Small intestine (tissue), 7 donors: ENCODE results near the gene TMCC1. TPM values are rescaled to one million over a fixed set of nuclear protein-coding genes. Genes with fewer than 3 reads are reported as not detected.
"Not testable (repeated sequence)": the region's sequence is repeated elsewhere in the genome, so short reads cannot be mapped to it uniquely, and the experiment has no call there.

Source experiments
- DNase-seq, 2 donors: peaks; one replicate each; pipeline versions ENCODE4 v3.0.0 to v3.0.0-alpha.2; 2013
- FAIRE-seq: peaks from 2 replicates; lab custom pipeline; 2012; peaks lifted over from hg19 to GRCh38; lab: Jason Lieb, UNC
- H3K27ac ChIP-seq, 3 donors: one replicate each; pipeline ENCODE4 v1.5.1; 2013; ENCODE audit warnings: low read length in 2 of 3, mild to moderate bottlenecking in 2 of 3, control low read depth in 1 of 3, inconsistent platforms in 1 of 3, low read depth in 1 of 3, moderate library complexity in 1 of 3
- H3K27me3 ChIP-seq, 3 donors: one replicate each; pipeline ENCODE4 v1.6.1; 2013; ENCODE audit warnings: low read length in 3 of 3, inconsistent platforms in 1 of 3; ENCODE audit not compliant: control insufficient read depth in 3 of 3, insufficient read depth in 3 of 3
- H3K36me3 ChIP-seq, 3 donors: one replicate each; pipeline ENCODE4 v1.6.1; 2013; ENCODE audit warnings: low read length in 3 of 3, inconsistent platforms in 1 of 3, low read depth in 1 of 3, mild to moderate bottlenecking in 1 of 3, moderate library complexity in 1 of 3; ENCODE audit not compliant: control insufficient read depth in 3 of 3, insufficient read depth in 2 of 3
- H3K4me1 ChIP-seq, 3 donors: one replicate each; pipeline ENCODE4 v1.6.1; 2013; ENCODE audit warnings: low read length in 2 of 3, inconsistent platforms in 1 of 3, low read depth in 1 of 3, mild to moderate bottlenecking in 1 of 3, moderate library complexity in 1 of 3; ENCODE audit not compliant: control insufficient read depth in 3 of 3, insufficient read depth in 2 of 3
- H3K4me3 ChIP-seq, 3 donors: one replicate each; pipeline ENCODE4 v1.5.1; 2013; ENCODE audit warnings: low read length in 3 of 3, control low read depth in 1 of 3, inconsistent platforms in 1 of 3, low read depth in 1 of 3, mild to moderate bottlenecking in 1 of 3, moderate library complexity in 1 of 3
- H3K9me3 ChIP-seq, 2 donors: one replicate each; pipeline ENCODE4 v1.6.1; 2013; ENCODE audit warnings: low read depth in 1 of 2, low read length in 1 of 2; ENCODE audit not compliant: control insufficient read depth in 2 of 2, insufficient read depth in 1 of 2
- WGBS, 3 donors: extraction: QIAGEN DNeasy Blood & Tissue Kit; methylation state at CpG; one replicate each; pipeline ENCODE4 v1.1.7; 2013; 5-methylcytosine and 5-hydroxymethylcytosine counted together
- polyA plus RNA-seq, 4 donors: library from polyadenylated mRNA; stranded (reverse) in 3 of 4; unstranded in 1 of 4; fragments of 200-250 nt in 3 of 4; fragments of 120-200 nt in 1 of 4; gene quantifications; one replicate each; pipeline versions ENCODE4 v1.2.1 to v1.2.3, GENCODE V29; 2013
- donor health status: healthy with polysubstance abuse.
- donor health status: control.
- donor health status: control.
- donor health status: Bipolar disorder and iron deficiency.
- donor health status: healthy.

Gene TMCC1
- polyA plus RNA-seq, 4 donors = 5.4 to 16.4 (median 7.6) TPM

- Histone ChIP-seq H3K36me3 (no peaks in the 10 kb centered on the region), H3K27me3 (no peaks in the 10 kb centered on the region), H3K4me1 (no peaks in the 10 kb centered on the region), H3K27ac (no peak overlapping the region), H3K4me3 (no peak overlapping the region), H3K9me3 (peaks cover 5 to 36% of the 10 kb centered on the region in 2 donors)
- DNase-seq (no peak), FAIRE-seq (no peak)
- WGBS, 3 donors = 69 to 75% (median 70%) methylated on average over 3 of the region's 3 CpGs
These were observed 20.1 kb upstream of the TMCC1 start for GRCh38 chr3:129913618-129914017.

GRCh38 chr3:129911261-129911861 lies 17.9 kb upstream of the TMCC1 start:
- FAIRE-seq (peak; percentile 5), DNase-seq (no peak)
- Histone ChIP-seq H3K27ac (no peak overlapping the region), H3K27me3 (no peaks in the 10 kb centered on the region), H3K36me3 (no peaks in the 10 kb centered on the region), H3K4me1 (no peaks in the 10 kb centered on the region), H3K9me3 (peaks cover 0 to 32% of the 10 kb centered on the region in 2 donors), H3K4me3 (no peak overlapping the region)

- not testable (repeated sequence) for H3K4me3 ChIP-seq, FAIRE-seq, DNase-seq, H3K36me3 ChIP-seq, H3K4me1 ChIP-seq, H3K27ac ChIP-seq, H3K27me3 ChIP-seq
- H3K9me3 ChIP-seq = peaks cover 1 to 29% of the 10 kb centered on the region in 2 donors
- WGBS, 3 donors = 88 to 99% (median 95%) methylated on average over 4 of the region's 4 CpGs
These were observed 15.7 kb upstream of the TMCC1 start for GRCh38 chr3:129909235-129909634.

- FAIRE-seq = no peak
These were observed 14.9 kb upstream of the TMCC1 start for GRCh38 chr3:129908417-129908816.

GRCh38 chr3:129901272-129901671 lies 7.8 kb upstream of the TMCC1 start:
- 89 to 94% (median 92%) methylated on average over 4 of the region's 4 CpGs for WGBS, 3 donors
- H3K27me3 ChIP-seq, H3K36me3 ChIP-seq, H3K4me3 ChIP-seq, DNase-seq, H3K4me1 ChIP-seq, FAIRE-seq, H3K27ac ChIP-seq: not testable (repeated sequence)
- peaks cover 1 to 20% of the 10 kb centered on the region in 2 donors for H3K9me3 ChIP-seq

More at GRCh38 chr3:129908417-129908816, 14.9 kb upstream of the TMCC1 start:
- Histone ChIP-seq H3K9me3 (peaks cover 1 to 29% of the 10 kb centered on the region in 2 donors), H3K27ac (no peak overlapping the region), H3K27me3 (no peaks in the 10 kb centered on the region), H3K4me1 (no peaks in the 10 kb centered on the region), H3K36me3 (no peaks in the 10 kb centered on the region), H3K4me3 (no peak overlapping the region)
- DNase-seq = peak in 1 of 2 donors; percentile 8
- 70 to 95% (median 78%) methylated on average over 1 of the region's 1 CpG for WGBS, 3 donors

- FAIRE-seq = no peak
- 73 to 86% (median 77%) methylated on average over 3 of the region's 3 CpGs for WGBS, 3 donors
These were observed 3.5 kb upstream of the TMCC1 start for GRCh38 chr3:129897026-129897425.

GRCh38 chr3:129892857-129893580 lies 492 bp downstream of the TMCC1 start:
- no peaks in the 10 kb centered on the region for H3K27me3 ChIP-seq
- H3K4me3 ChIP-seq = peak overlapping the region; percentile 63 to 92 (median 83)
- WGBS, 3 donors = 0 to 1% (median 1%) methylated on average over 27 to 62 of the region's 62 CpGs
- no peaks in the 10 kb centered on the region for H3K9me3 ChIP-seq
- H3K27ac ChIP-seq = peak overlapping the region; percentile 61 to 97 (median 90)
- FAIRE-seq = no peak
- DNase-seq = peak; percentile 31 to 84
- peaks cover 2 to 16% (median 9%) of the 10 kb centered on the region in 3 donors for H3K4me1 ChIP-seq
- peaks cover 0 to 4% (median 2%) of the 10 kb centered on the region in 3 donors for H3K36me3 ChIP-seq

More at GRCh38 chr3:129897026-129897425, 3.5 kb upstream of the TMCC1 start:
- Histone ChIP-seq H3K27me3 (no peaks in the 10 kb centered on the region), H3K36me3 (no peaks in the 10 kb centered on the region), H3K9me3 (peaks cover 0 to 9% of the 10 kb centered on the region in 2 donors), H3K4me3 (no peak overlapping the region), H3K27ac (no peak overlapping the region), H3K4me1 (peaks cover 0 to 2% (median 0%) of the 10 kb centered on the region in 3 donors)
- no peak for DNase-seq

- FAIRE-seq = no peak
- 7 to 11% (median 9%) methylated on average over 13 of the region's 13 CpGs for WGBS, 3 donors
- peaks cover 2 to 16% (median 9%) of the 10 kb centered on the region in 3 donors for H3K4me1 ChIP-seq
These were observed 1.0 kb downstream of the TMCC1 start for GRCh38 chr3:129892486-129892856.

More at GRCh38 chr3:129892486-129892856, 1.0 kb downstream of the TMCC1 start:
- Histone ChIP-seq H3K36me3 (peaks cover 0 to 4% (median 2%) of the 10 kb centered on the region in 3 donors), H3K27me3 (no peaks in the 10 kb centered on the region), H3K9me3 (no peaks in the 10 kb centered on the region), H3K4me3 (peak overlapping the region; percentile 63 to 92 (median 83)), H3K27ac (peak overlapping the region; percentile 61 to 97 (median 90))
- no peak for DNase-seq
